ENCODE data around the gene EXOC3L4. TPM values are rescaled to one million over a fixed set of nuclear protein-coding genes. Genes with fewer than 3 reads are reported as not detected.
"Not testable (repeated sequence)": the region's sequence is repeated elsewhere in the genome, so short reads cannot be mapped to it uniquely, and the experiment has no call there.

Gene EXOC3L4
- total RNA-seq, 1 experiment from 2014 or later = 1.4 TPM

DNA sequence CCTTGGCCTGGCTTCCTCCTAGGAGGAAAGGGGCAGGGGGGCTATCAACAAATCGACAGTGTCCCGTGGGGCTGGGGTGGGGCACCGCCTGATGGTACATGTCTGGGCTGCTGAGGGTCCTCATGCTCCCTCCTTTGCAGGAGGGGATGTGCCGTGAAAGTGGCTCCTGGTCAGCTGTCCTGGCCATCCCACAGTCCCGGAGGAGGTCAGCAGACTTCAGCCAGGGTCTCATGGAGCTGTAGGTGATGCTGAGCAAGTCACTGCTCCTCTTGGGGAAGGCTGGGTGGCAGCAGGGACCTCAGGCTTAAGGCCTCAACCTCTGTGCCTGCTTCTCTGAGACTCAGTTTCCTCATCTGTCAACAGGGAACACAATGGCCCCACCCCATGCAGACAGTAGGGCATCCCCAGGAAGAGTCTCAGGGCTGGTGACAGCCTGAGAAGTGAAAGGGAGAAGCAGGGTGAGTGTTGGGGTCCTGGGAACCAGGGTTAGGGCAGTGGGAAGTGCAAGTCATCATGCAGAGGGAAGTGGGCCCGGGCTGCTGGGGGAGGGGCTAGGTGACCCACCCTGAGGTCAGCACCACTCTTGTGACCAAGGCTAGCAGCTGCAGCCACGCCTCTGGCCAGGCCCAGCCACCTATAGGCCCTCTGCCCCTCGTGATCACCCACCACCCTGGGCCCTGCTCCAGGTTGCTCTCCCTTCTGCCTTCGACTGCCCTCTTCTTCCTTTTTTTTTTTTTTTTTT is 24.3 kb downstream of the EXOC3L4 start:
- no peak overlapping the region for H3K4me3 ChIP-seq (ENCODE audit: low read length)
- ChIA-PET CTCF (no interaction called here), POLR2A (ENCODE audit: unreplicated experiment) (no interaction called here)
- TF ChIP-seq, protein P1, sequence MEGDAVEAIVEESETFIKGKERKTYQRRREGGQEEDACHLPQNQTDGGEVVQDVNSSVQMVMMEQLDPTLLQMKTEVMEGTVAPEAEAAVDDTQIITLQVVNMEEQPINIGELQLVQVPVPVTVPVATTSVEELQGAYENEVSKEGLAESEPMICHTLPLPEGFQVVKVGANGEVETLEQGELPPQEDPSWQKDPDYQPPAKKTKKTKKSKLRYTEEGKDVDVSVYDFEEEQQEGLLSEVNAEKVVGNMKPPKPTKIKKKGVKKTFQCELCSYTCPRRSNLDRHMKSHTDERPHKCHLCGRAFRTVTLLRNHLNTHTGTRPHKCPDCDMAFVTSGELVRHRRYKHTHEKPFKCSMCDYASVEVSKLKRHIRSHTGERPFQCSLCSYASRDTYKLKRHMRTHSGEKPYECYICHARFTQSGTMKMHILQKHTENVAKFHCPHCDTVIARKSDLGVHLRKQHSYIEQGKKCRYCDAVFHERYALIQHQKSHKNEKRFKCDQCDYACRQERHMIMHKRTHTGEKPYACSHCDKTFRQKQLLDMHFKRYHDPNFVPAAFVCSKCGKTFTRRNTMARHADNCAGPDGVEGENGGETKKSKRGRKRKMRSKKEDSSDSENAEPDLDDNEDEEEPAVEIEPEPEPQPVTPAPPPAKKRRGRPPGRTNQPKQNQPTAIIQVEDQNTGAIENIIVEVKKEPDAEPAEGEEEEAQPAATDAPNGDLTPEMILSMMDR (conservative IDR thresholded peaks at IDR 0.05; ENCODE audit: low read depth, low read length) = no peak
- TF ChIP-seq EZH2phosphoT487 (IDR thresholded peaks at IDR 0.05; ENCODE audit: borderline replicate concordance, low read length) (no peak), EZH2 (IDR thresholded peaks at IDR 0.05; ENCODE audit: low read length, unreplicated experiment) (no peak)
- BruUV-seq (replicated peaks) = no TSS peak
- H3K4me1 ChIP-seq (ENCODE audit: insufficient read depth, low read length) = peaks cover 20% of the 10 kb centered on the region
- H3K9ac ChIP-seq (ENCODE audit: low read length) = no peak overlapping the region
- H3K9me3 ChIP-seq (ENCODE audit: low read length) = no peaks in the 10 kb centered on the region
- no peak for DNase-seq
- ATAC-seq = no peak
- H3K36me3 ChIP-seq (ENCODE audit: low read depth, low read length) = no peaks in the 10 kb centered on the region
- no peaks in the 10 kb centered on the region for H3F3A ChIP-seq (ENCODE audit: low read length, unreplicated experiment)
- no peaks in the 10 kb centered on the region for H4K20me1 ChIP-seq (ENCODE audit: low read length)
- H3K9me2 ChIP-seq (replicated peaks; ENCODE audit: low read length) = no peaks in the 10 kb centered on the region
- H3K79me2 ChIP-seq (ENCODE audit: low read length) = peaks cover 6% of the 10 kb centered on the region
- no peak overlapping the region for H3K4me2 ChIP-seq (ENCODE audit: low read length)
- no peak overlapping the region for H2AFZ ChIP-seq (ENCODE audit: low read length)
- H3K27me3 ChIP-seq (ENCODE audit: low read length) = no peaks in the 10 kb centered on the region
- intact Hi-C loops (cut with micrococcal nuclease) = no loop called here
- H3K27ac ChIP-seq (ENCODE audit: low read length) = no peak overlapping the region

DNA sequence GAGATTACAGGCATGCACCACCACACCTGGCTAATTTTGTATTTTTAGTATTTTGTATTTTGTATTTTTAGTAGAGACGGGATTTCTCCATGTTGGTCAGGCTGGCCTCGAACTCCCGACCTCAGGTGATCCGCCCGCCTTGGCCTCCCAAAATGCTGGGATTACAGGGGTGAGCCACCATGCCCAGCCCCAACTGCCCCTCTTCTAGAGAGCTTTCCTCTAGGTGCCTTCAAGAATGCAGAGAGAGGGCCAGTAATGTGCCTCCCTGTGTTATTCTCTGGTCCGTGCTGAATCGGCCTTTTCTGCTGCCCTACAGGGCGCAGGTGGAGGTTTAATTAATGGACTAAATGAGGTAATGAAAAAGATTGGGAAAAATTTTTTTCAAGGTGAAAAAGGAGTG is 25.0 kb downstream of the EXOC3L4 start:
- H3K27me3 ChIP-seq (ENCODE audit: low read length); H3F3A ChIP-seq (ENCODE audit: low read length, unreplicated experiment); CTCF ChIA-PET; H3K9me3 ChIP-seq (ENCODE audit: low read length); H3K4me2 ChIP-seq (ENCODE audit: low read length); H2AFZ ChIP-seq (ENCODE audit: low read length); H4K20me1 ChIP-seq (ENCODE audit: low read length); H3K4me3 ChIP-seq (ENCODE audit: low read length); H3K9me2 ChIP-seq (replicated peaks; ENCODE audit: low read length); intact Hi-C loops (cut with micrococcal nuclease); ATAC-seq; DNase-seq; H3K9ac ChIP-seq (ENCODE audit: low read length); H3K36me3 ChIP-seq (ENCODE audit: low read depth, low read length); H3K27ac ChIP-seq (ENCODE audit: low read length); POLR2A ChIA-PET (ENCODE audit: unreplicated experiment); BruUV-seq (replicated peaks): not testable (repeated sequence)
- peaks cover 12% of the 10 kb centered on the region for H3K79me2 ChIP-seq (ENCODE audit: low read length)
- H3K4me1 ChIP-seq (ENCODE audit: insufficient read depth, low read length) = peaks cover 26% of the 10 kb centered on the region

DNA sequence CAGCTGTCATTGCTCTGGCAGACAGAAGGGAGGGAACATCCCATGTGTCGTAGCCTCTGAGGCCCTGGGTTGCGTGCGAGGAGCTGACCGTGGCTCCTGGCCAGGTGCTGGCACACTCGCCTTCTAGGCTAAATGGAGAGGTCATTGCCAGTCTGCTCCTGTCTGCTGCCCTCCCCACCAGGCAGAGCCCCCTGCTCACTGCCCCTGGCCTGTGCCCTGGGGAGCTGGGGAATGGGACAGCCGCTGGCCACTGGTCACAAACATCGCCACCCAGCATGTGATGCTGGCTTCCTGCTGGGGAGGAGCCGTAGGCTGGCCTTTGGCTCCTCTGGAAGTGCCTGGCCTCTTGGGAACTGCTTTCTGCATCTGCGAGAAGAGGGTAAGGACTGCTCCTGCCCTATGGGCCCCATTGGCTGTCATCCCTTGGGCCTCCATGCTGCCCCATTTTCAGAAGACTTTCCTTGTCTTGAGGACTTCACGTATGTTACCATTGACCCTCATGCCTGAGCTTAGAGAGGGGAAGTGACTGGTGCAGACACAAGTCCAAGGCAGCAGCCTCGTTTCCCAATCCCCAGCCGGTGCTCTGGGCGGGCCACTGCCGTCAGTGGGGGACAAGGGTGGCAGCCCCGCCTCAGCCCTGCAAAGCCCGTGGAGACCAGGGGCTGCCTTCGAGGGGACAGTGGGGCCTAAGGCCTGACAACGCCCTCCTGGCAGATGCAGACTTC is 26.8 kb downstream of the EXOC3L4 start:
- no peak overlapping the region for H3K4me2 ChIP-seq (ENCODE audit: low read length)
- H4K20me1 ChIP-seq (ENCODE audit: low read length) = 0 out of 2 replicates have a peak, but pooled peaks cover 5% of the 10 kb centered on the region
- no peaks in the 10 kb centered on the region for H3K36me3 ChIP-seq (ENCODE audit: low read depth, low read length)
- intact Hi-C loops (cut with micrococcal nuclease) = no loop called here
- no peak overlapping the region for H3K4me3 ChIP-seq (ENCODE audit: low read length)
- no peaks in the 10 kb centered on the region for H3K9me3 ChIP-seq (ENCODE audit: low read length)
- ChIA-PET POLR2A (ENCODE audit: unreplicated experiment) (no interaction called here), CTCF (no interaction called here)
- H3K9ac ChIP-seq (ENCODE audit: low read length) = no peak overlapping the region
- DNase-seq (no peak), ATAC-seq (no peak)
- no TSS peak for BruUV-seq (replicated peaks)
- H3K9me2 ChIP-seq (replicated peaks; ENCODE audit: low read length) = no peaks in the 10 kb centered on the region
- H3F3A ChIP-seq (ENCODE audit: low read length, unreplicated experiment) = no peaks in the 10 kb centered on the region
- TF ChIP-seq EZH2phosphoT487 (IDR thresholded peaks at IDR 0.05; ENCODE audit: borderline replicate concordance, low read length) (no peak), EZH2 (IDR thresholded peaks at IDR 0.05; ENCODE audit: low read length, unreplicated experiment) (no peak)
- TF ChIP-seq, protein P1 (conservative IDR thresholded peaks at IDR 0.05; ENCODE audit: low read depth, low read length) = no peak
- no peaks in the 10 kb centered on the region for H3K27me3 ChIP-seq (ENCODE audit: low read length)
- H3K79me2 ChIP-seq (ENCODE audit: low read length) = peaks cover 30% of the 10 kb centered on the region
- H2AFZ ChIP-seq (ENCODE audit: low read length) = no peak overlapping the region
- H3K27ac ChIP-seq (ENCODE audit: low read length) = no peak overlapping the region
- peaks cover 28% of the 10 kb centered on the region for H3K4me1 ChIP-seq (ENCODE audit: insufficient read depth, low read length)
